ENCODE results near the gene GPR61. TPM values are rescaled to one million over a fixed set of nuclear protein-coding genes. Genes with fewer than 3 reads are reported as not detected.

Gene GPR61
- total RNA-seq, result not detected

GRCh38 chr1:109539676-109540075, at the start of gene GPR61:
GPR61 (plus strand) TSS chr1:109539872; CDS start chr1:109543023, 3,151 bp downstream.
- H3K9me3 Mint-ChIP-seq, result no peaks in the 10 kb centered on the region
- H3K4me1 Mint-ChIP-seq (ENCODE audit: low read depth), result no peaks in the 10 kb centered on the region
- no peak for DNase-seq
- no peak within 1 kb of the TSS for H3K4me3 Mint-ChIP-seq
- H3K27me3 Mint-ChIP-seq (ENCODE audit: low read depth), result no peaks in the 10 kb centered on the region
- ATAC-seq, result no peak
- H3K36me3 Mint-ChIP-seq (ENCODE audit: insufficient read depth), result no peaks in the 10 kb centered on the region

GRCh38 chr1:109490029-109490933, 49.4 kb upstream of the GPR61 start:
- H3K9me3 Mint-ChIP-seq, result no peaks in the 10 kb centered on the region
- H3K4me3 Mint-ChIP-seq, result no peak overlapping the region
- DNase-seq (peak; percentile 73), ATAC-seq (peak; percentile 32 to 34)
- H3K4me1 Mint-ChIP-seq (ENCODE audit: low read depth), result peaks cover 29% of the 10 kb centered on the region
- no peaks in the 10 kb centered on the region for H3K27me3 Mint-ChIP-seq (ENCODE audit: low read depth)
- peaks cover 26% of the 10 kb centered on the region for H3K36me3 Mint-ChIP-seq (ENCODE audit: insufficient read depth)

GRCh38 chr1:109490934-109491302, 48.8 kb upstream of the GPR61 start:
- Mint-ChIP-seq H3K4me1 (ENCODE audit: low read depth) (peaks cover 32% of the 10 kb centered on the region), H3K4me3 (no peak overlapping the region), H3K36me3 (ENCODE audit: insufficient read depth) (peaks cover 29% of the 10 kb centered on the region), H3K9me3 (no peaks in the 10 kb centered on the region), H3K27me3 (ENCODE audit: low read depth) (no peaks in the 10 kb centered on the region)
- no peak for DNase-seq
- no peak for ATAC-seq

GRCh38 chr1:109491372-109491771, 48.3 kb upstream of the GPR61 start:
- Mint-ChIP-seq H3K36me3 (ENCODE audit: insufficient read depth) (peaks cover 31% of the 10 kb centered on the region), H3K27me3 (ENCODE audit: low read depth) (no peaks in the 10 kb centered on the region), H3K9me3 (no peaks in the 10 kb centered on the region), H3K4me1 (ENCODE audit: low read depth) (peaks cover 35% of the 10 kb centered on the region), H3K4me3 (no peak overlapping the region)
- DNase-seq (no peak), ATAC-seq (no peak)

GRCh38 chr1:109492779-109493178, 46.9 kb upstream of the GPR61 start:
- no peak for ATAC-seq
- DNase-seq, result no peak
- peaks cover 45% of the 10 kb centered on the region for H3K4me1 Mint-ChIP-seq (ENCODE audit: low read depth)
- no peaks in the 10 kb centered on the region for H3K9me3 Mint-ChIP-seq
- no peaks in the 10 kb centered on the region for H3K27me3 Mint-ChIP-seq (ENCODE audit: low read depth)
- peaks cover 23% of the 10 kb centered on the region for H3K36me3 Mint-ChIP-seq (ENCODE audit: insufficient read depth)
- H3K4me3 Mint-ChIP-seq, result peak overlapping the region; percentile 21

GRCh38 chr1:109493227-109493626, 46.4 kb upstream of the GPR61 start:
- ATAC-seq (no peak), DNase-seq (no peak)
- H3K27me3 Mint-ChIP-seq (ENCODE audit: low read depth), result no peaks in the 10 kb centered on the region
- peaks cover 19% of the 10 kb centered on the region for H3K36me3 Mint-ChIP-seq (ENCODE audit: insufficient read depth)
- no peaks in the 10 kb centered on the region for H3K9me3 Mint-ChIP-seq
- peaks cover 49% of the 10 kb centered on the region for H3K4me1 Mint-ChIP-seq (ENCODE audit: low read depth)
- H3K4me3 Mint-ChIP-seq, result peak overlapping the region; percentile 96

GRCh38 chr1:109493805-109494539, 45.7 kb upstream of the GPR61 start, which contains the start of gene CYB561D1:
CYB561D1 (plus strand) TSS chr1:109494094; CDS start chr1:109494140, 46 bp downstream.
- Mint-ChIP-seq H3K9me3 (no peaks in the 10 kb centered on the region), H3K4me3 (peak within 1 kb of the TSS; percentile 96), H3K36me3 (ENCODE audit: insufficient read depth) (peaks cover 18% of the 10 kb centered on the region), H3K4me1 (ENCODE audit: low read depth) (peaks cover 55% of the 10 kb centered on the region), H3K27me3 (ENCODE audit: low read depth) (no peaks in the 10 kb centered on the region)
- DNase-seq, result peak; percentile 85
- peak; percentile 88 to 89 for ATAC-seq

- H3K9me3 Mint-ChIP-seq, result no peaks in the 10 kb centered on the region
- peak overlapping the region; percentile 96 for H3K4me3 Mint-ChIP-seq
- peaks cover 70% of the 10 kb centered on the region for H3K4me1 Mint-ChIP-seq (ENCODE audit: low read depth)
- no peaks in the 10 kb centered on the region for H3K27me3 Mint-ChIP-seq (ENCODE audit: low read depth)
- peaks cover 14% of the 10 kb centered on the region for H3K36me3 Mint-ChIP-seq (ENCODE audit: insufficient read depth)
- DNase-seq, result no peak
- no peak for ATAC-seq
Observed at GRCh38 chr1:109495738-109496137, 43.9 kb upstream of the GPR61 start.

GRCh38 chr1:109497449-109498160, 42.1 kb upstream of the GPR61 start:
- no peaks in the 10 kb centered on the region for H3K9me3 Mint-ChIP-seq
- DNase-seq (no peak), ATAC-seq (no peak)
- peaks cover 89% of the 10 kb centered on the region for H3K4me1 Mint-ChIP-seq (ENCODE audit: low read depth)
- H3K4me3 Mint-ChIP-seq, result peak overlapping the region; percentile 17
- H3K27me3 Mint-ChIP-seq (ENCODE audit: low read depth), result no peaks in the 10 kb centered on the region
- peaks cover 11% of the 10 kb centered on the region for H3K36me3 Mint-ChIP-seq (ENCODE audit: insufficient read depth)

- Mint-ChIP-seq H3K9me3 (no peaks in the 10 kb centered on the region), H3K4me3 (no peak overlapping the region), H3K27me3 (ENCODE audit: low read depth) (no peaks in the 10 kb centered on the region), H3K4me1 (ENCODE audit: low read depth) (peaks cover 92% of the 10 kb centered on the region), H3K36me3 (ENCODE audit: insufficient read depth) (peaks cover 9% of the 10 kb centered on the region)
- peak; percentile 43 for DNase-seq
- ATAC-seq, result no peak
Observed at GRCh38 chr1:109498161-109498801, 41.4 kb upstream of the GPR61 start.

- Mint-ChIP-seq H3K27me3 (ENCODE audit: low read depth) (no peaks in the 10 kb centered on the region), H3K4me3 (no peak overlapping the region), H3K4me1 (ENCODE audit: low read depth) (peaks cover 95% of the 10 kb centered on the region), H3K36me3 (ENCODE audit: insufficient read depth) (peaks cover 9% of the 10 kb centered on the region), H3K9me3 (no peaks in the 10 kb centered on the region)
- DNase-seq (no peak), ATAC-seq (no peak)
Observed at GRCh38 chr1:109499081-109499480, 40.6 kb upstream of the GPR61 start.

- H3K4me1 Mint-ChIP-seq (ENCODE audit: low read depth), result peaks cover 94% of the 10 kb centered on the region
- peaks cover 9% of the 10 kb centered on the region for H3K36me3 Mint-ChIP-seq (ENCODE audit: insufficient read depth)
- ATAC-seq, result peak in 1 of 2 donors; percentile 30
- no peaks in the 10 kb centered on the region for H3K9me3 Mint-ChIP-seq
- DNase-seq, result peak; percentile 54
- H3K4me3 Mint-ChIP-seq, result no peak overlapping the region
- no peaks in the 10 kb centered on the region for H3K27me3 Mint-ChIP-seq (ENCODE audit: low read depth)
Observed at GRCh38 chr1:109499661-109500536, 39.8 kb upstream of the GPR61 start.

- DNase-seq (no peak), ATAC-seq (no peak)
- Mint-ChIP-seq H3K4me3 (no peak overlapping the region), H3K27me3 (ENCODE audit: low read depth) (no peaks in the 10 kb centered on the region), H3K9me3 (no peaks in the 10 kb centered on the region), H3K36me3 (ENCODE audit: insufficient read depth) (peaks cover 5% of the 10 kb centered on the region), H3K4me1 (ENCODE audit: low read depth) (peaks cover 94% of the 10 kb centered on the region)
Observed at GRCh38 chr1:109500941-109501381, 38.7 kb upstream of the GPR61 start.
